Gastrocnemius medialis (tissue), 4 donors: Measurements from ENCODE around the gene RNLS.

Source experiments
- POLR2A ChIP-seq, 2 donors: fragments of 450-650 bp; IDR thresholded peaks; one replicate each; pipeline ENCODE4 v1.6.1; 2017; ENCODE audit warnings: antibody characterized with exemption in 2 of 2, mild to moderate bottlenecking in 2 of 2, moderate library complexity in 2 of 2
- TF ChIP-seq, protein P1 (sequence below), 5 experiments: fragments of 450-650 bp in 3 of 5; fragments of 200-600 bp in 2 of 5; sonication (generic) in 2 of 5; IDR thresholded peaks in 4 of 5; conservative IDR thresholded peaks in 1 of 5; 1 replicate in 4 of 5; 2 replicates in 1 of 5; pipeline ENCODE4 v1.5.1; 2016 to 2019; ENCODE audit warnings: antibody characterized with exemption in 5 of 5, mild to moderate bottlenecking in 3 of 5, moderate library complexity in 3 of 5

- TF ChIP-seq, protein P1, sequence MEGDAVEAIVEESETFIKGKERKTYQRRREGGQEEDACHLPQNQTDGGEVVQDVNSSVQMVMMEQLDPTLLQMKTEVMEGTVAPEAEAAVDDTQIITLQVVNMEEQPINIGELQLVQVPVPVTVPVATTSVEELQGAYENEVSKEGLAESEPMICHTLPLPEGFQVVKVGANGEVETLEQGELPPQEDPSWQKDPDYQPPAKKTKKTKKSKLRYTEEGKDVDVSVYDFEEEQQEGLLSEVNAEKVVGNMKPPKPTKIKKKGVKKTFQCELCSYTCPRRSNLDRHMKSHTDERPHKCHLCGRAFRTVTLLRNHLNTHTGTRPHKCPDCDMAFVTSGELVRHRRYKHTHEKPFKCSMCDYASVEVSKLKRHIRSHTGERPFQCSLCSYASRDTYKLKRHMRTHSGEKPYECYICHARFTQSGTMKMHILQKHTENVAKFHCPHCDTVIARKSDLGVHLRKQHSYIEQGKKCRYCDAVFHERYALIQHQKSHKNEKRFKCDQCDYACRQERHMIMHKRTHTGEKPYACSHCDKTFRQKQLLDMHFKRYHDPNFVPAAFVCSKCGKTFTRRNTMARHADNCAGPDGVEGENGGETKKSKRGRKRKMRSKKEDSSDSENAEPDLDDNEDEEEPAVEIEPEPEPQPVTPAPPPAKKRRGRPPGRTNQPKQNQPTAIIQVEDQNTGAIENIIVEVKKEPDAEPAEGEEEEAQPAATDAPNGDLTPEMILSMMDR (IDR thresholded peaks at IDR 0.05 in 4 of 5, conservative IDR thresholded peaks at IDR 0.05 in 1 of 5) = no peak
- peak in 1 of 2 donors; percentile 37 for TF ChIP-seq POLR2A (IDR thresholded peaks at IDR 0.05)
Measured at GRCh38 chr10:88415533-88416130, 167.5 kb downstream of the RNLS start.
